Tibial artery (tissue), 4 donors: ENCODE data around the gene SWI5.

Experiments used
- DNase-seq, 2 donors: peaks; one replicate each; pipeline ENCODE4 v3.0.0-alpha.2; 2019
- H3K27ac ChIP-seq, 2 donors: fragments of 200-600 bp; sonication (generic) in 1 of 2; 1 replicate in 1 of 2; 2 replicates in 1 of 2; pipeline ENCODE4 v1.5.1; 2018 to 2019; ENCODE audit warnings: mild to moderate bottlenecking in 1 of 2
- H3K27me3 ChIP-seq, 2 donors: fragments of 200-600 bp; sonication (generic) in 1 of 2; one replicate each; pipeline versions ENCODE4 v1.5.1 to v1.6.0; 2016 to 2019
- H3K36me3 ChIP-seq, 3 donors: fragments of 200-600 bp; sonication (generic) in 2 of 3; one replicate each; pipeline ENCODE4 v1.5.1; 2016 to 2019; ENCODE audit warnings: mild to moderate bottlenecking in 2 of 3
- H3K4me1 ChIP-seq, 4 donors: fragments of 200-600 bp; sonication (generic) in 2 of 4; 1 replicate in 3 of 4; 2 replicates in 1 of 4; pipeline ENCODE4 v1.5.1; 2016 to 2019
- H3K4me3 ChIP-seq, 2 donors: fragments of 200-600 bp; sonication (generic) in 1 of 2; 1 replicate in 1 of 2; 2 replicates in 1 of 2; pipeline ENCODE4 v1.5.1; 2018 to 2019; ENCODE audit warnings: mild to moderate bottlenecking in 2 of 2
- H3K9me3 ChIP-seq, 3 donors: fragments of 200-600 bp; sonication (generic) in 1 of 3; one replicate each; pipeline ENCODE4 v1.5.1; 2016 to 2019
- CTCF ChIP-seq, 2 experiments: fragments of 200-600 bp in 1 of 2; fragments of 450-650 bp in 1 of 2; IDR thresholded peaks; one replicate each; pipeline ENCODE4 v1.5.1; 2017 to 2019; ENCODE audit warnings: antibody characterized with exemption in 2 of 2, mild to moderate bottlenecking in 1 of 2, moderate library complexity in 1 of 2
- intact Hi-C: fragments of 100-400 bp; cut with DNase I; formaldehyde crosslinking; loops from one replicate; pipeline ENCODE4 v1.15.0; 2023; ENCODE audit warnings: low total_unique reads

SWI5 gene

GRCh38 chr9:128257907-128258306 is 18.2 kb upstream of the SWI5 start:
- intact Hi-C loops, result no loop called here
- Histone ChIP-seq H3K4me3 (no peak overlapping the region), H3K4me1 (no peaks in the 10 kb centered on the region), H3K9me3 (no peaks in the 10 kb centered on the region), H3K27me3 (peaks cover 0 to 10% of the 10 kb centered on the region in 2 donors), H3K27ac (no peak overlapping the region), H3K36me3 (peaks cover 58 to 76% (median 62%) of the 10 kb centered on the region in 3 donors)
- no peak for DNase-seq
- no peak for TF ChIP-seq CTCF (IDR thresholded peaks at IDR 0.05)

DNA sequence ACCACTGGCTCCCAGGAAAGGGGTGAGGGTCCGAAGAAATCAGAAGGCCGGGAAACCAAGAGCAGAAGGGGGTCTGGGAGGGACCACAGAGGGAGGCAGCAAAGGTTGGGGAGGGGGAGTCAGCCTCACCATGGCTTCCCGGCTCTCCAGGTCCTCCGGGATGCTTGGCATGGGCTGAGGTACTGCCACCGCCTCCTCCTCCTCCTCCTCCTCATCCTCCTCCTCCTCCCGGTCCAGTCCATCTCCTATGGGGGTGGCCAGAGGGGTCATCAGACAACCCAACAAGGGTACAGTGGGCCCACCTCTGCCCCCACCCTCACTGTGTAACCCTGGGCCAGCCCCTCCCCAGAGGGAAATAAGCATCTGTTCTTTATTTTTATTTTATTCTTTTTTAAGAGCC is 17.8 kb upstream of the SWI5 start:
- no peak for DNase-seq
- no peaks in the 10 kb centered on the region for H3K4me1 ChIP-seq
- no peak overlapping the region for H3K4me3 ChIP-seq
- no peak for TF ChIP-seq CTCF (IDR thresholded peaks at IDR 0.05)
- peaks cover 0 to 10% of the 10 kb centered on the region in 2 donors for H3K27me3 ChIP-seq
- no peak overlapping the region for H3K27ac ChIP-seq
- H3K36me3 ChIP-seq, result peaks cover 62 to 77% (median 66%) of the 10 kb centered on the region in 3 donors
- H3K9me3 ChIP-seq, result no peaks in the 10 kb centered on the region
- intact Hi-C loops, result no loop called here

DNA sequence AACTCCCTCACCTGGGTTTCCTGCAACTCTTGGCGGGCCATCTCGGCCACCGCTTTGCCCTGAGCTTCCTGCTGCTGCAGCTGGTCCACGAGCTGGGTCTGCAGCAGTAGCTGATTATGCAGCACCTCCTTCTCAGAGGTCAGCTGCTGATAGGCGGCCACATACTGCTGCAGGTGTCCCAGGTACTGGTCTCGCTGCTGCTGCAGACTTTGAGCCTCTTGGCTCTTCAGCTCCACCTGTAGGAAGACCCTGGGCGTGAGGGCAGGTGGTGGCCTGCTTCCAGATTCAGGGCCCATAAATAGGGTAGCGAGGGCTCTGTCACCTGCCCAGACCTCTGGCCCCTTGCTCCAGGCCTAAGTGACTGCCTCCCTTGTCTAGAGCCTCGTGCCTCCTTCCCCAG is 16.9 kb upstream of the SWI5 start:
- peaks cover 64 to 83% (median 72%) of the 10 kb centered on the region in 3 donors for H3K36me3 ChIP-seq
- intact Hi-C loops, result no loop called here
- no peak for DNase-seq
- no peaks in the 10 kb centered on the region for H3K4me1 ChIP-seq
- no peaks in the 10 kb centered on the region for H3K9me3 ChIP-seq
- no peak overlapping the region for H3K27ac ChIP-seq
- TF ChIP-seq CTCF (IDR thresholded peaks at IDR 0.05), result no peak
- peaks cover 0 to 4% of the 10 kb centered on the region in 2 donors for H3K27me3 ChIP-seq
- H3K4me3 ChIP-seq, result no peak overlapping the region

GRCh38 chr9:128260340-128260739 is 15.7 kb upstream of the SWI5 start:
- no peak for TF ChIP-seq CTCF (IDR thresholded peaks at IDR 0.05)
- H3K27ac ChIP-seq, result no peak overlapping the region
- H3K9me3 ChIP-seq, result no peaks in the 10 kb centered on the region
- intact Hi-C loops, result no loop called here
- H3K36me3 ChIP-seq, result peaks cover 76 to 95% (median 82%) of the 10 kb centered on the region in 3 donors
- no peak overlapping the region for H3K4me3 ChIP-seq
- no peaks in the 10 kb centered on the region for H3K4me1 ChIP-seq
- H3K27me3 ChIP-seq, result no peaks in the 10 kb centered on the region
- DNase-seq, result no peak

- DNase-seq, result no peak
- H3K27me3 ChIP-seq, result no peaks in the 10 kb centered on the region
- no peaks in the 10 kb centered on the region for H3K9me3 ChIP-seq
- H3K27ac ChIP-seq, result no peak overlapping the region
- peaks cover 92 to 99% (median 94%) of the 10 kb centered on the region in 3 donors for H3K36me3 ChIP-seq
- no peak overlapping the region for H3K4me3 ChIP-seq
- intact Hi-C loops, result no loop called here
- H3K4me1 ChIP-seq, result no peaks in the 10 kb centered on the region
- no peak for TF ChIP-seq CTCF (IDR thresholded peaks at IDR 0.05)
Measured at GRCh38 chr9:128262687-128263086, 13.4 kb upstream of the SWI5 start.

- Histone ChIP-seq H3K27ac (no peak overlapping the region), H3K9me3 (no peaks in the 10 kb centered on the region), H3K36me3 (peaks cover 69 to 94% (median 77%) of the 10 kb centered on the region in 3 donors), H3K4me3 (no peak overlapping the region), H3K4me1 (no peaks in the 10 kb centered on the region), H3K27me3 (no peaks in the 10 kb centered on the region)
- no peak for TF ChIP-seq CTCF (IDR thresholded peaks at IDR 0.05)
- intact Hi-C loops, result no loop called here
- DNase-seq, result no peak
Measured at GRCh38 chr9:128265348-128265847, 10.7 kb upstream of the SWI5 start.
